ENCODE data around the gene SLC12A6.

SLC12A6 gene

GRCh38 chr15:34284937-34285336 lies 52.6 kb downstream of the SLC12A6 start:
- no peak for DNase-seq (ENCODE audit: low read depth)
- TF ChIP-seq CTCF (IDR thresholded peaks at IDR 0.05; ENCODE audit: insufficient read depth, low read depth, low read length, missing control alignments) = no peak

DNA sequence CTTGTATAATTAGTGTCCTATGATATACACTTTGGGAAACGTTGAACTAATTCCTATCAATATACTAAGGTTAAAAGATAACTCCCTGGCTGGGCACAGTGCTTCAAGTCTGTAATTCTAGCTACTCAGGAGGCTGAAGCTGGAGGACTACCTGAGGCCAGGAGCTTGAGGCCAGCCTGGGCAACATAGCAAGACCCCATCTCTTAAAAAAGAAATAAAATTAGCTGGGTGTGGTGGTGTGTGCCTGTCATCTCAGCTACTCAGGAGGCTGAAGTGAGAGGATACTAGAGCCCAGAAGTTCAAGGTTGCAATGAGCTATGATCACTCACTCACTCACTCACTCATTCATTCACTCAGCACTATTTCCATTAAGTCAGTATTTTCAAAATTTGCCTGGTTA lies 55.2 kb downstream of the SLC12A6 start:
- no peak for TF ChIP-seq CTCF (IDR thresholded peaks at IDR 0.05; ENCODE audit: insufficient read depth, low read depth, low read length, missing control alignments)
- no peak overlapping the region for H3K4me3 ChIP-seq (ENCODE audit: low read length)
- DNase-seq (ENCODE audit: low read depth) = no peak

More at GRCh38 chr15:34284937-34285336, 52.6 kb downstream of the SLC12A6 start:
- H3K4me3 ChIP-seq (ENCODE audit: low read length) = no peak overlapping the region

DNA sequence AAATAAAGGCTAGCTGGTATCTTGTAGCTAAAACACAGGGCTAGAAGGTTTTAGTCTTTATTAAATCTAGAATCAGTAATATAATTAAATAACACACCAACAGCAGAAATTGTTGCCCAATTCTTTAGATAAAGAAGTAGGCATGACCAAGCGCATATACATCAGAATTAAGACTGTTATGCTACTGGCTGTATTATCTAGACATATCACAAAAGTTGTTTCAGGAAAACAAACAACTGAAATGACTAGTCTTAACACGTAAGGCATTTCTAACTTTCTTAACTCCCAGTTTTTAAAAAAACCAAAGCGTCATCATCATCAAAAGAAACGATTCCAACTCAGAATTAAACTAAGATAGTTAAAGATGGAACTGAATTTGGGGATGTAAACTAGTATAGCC lies 57.4 kb downstream of the SLC12A6 start:
- no peak for TF ChIP-seq CTCF (IDR thresholded peaks at IDR 0.05; ENCODE audit: insufficient read depth, low read depth, low read length, missing control alignments)
- H3K4me3 ChIP-seq (ENCODE audit: low read length) = no peak overlapping the region
- peak; percentile 55 for DNase-seq (ENCODE audit: low read depth)

DNA sequence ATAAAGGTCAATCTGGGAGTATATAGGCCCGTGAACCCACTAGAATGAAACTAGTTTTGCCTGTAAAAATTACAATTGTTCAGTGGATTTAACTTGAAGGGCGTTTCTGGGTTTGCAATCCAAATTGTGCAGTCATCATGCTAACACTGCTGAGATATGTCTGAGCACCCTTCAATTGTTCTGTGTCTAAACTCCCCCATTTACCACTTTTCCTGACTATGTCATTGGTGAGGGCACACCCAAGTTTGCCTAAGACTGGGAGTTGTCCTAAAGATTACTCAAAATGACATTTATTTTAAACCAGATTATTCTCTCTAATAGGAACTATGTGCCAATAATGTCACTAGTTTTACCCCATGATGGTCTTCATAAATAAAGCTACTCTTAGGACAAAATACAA lies 58.2 kb downstream of the SLC12A6 start:
- no peak overlapping the region for H3K4me3 ChIP-seq (ENCODE audit: low read length)
- peak; percentile 47 for DNase-seq (ENCODE audit: low read depth)
- no peak for TF ChIP-seq CTCF (IDR thresholded peaks at IDR 0.05; ENCODE audit: insufficient read depth, low read depth, low read length, missing control alignments)

DNA sequence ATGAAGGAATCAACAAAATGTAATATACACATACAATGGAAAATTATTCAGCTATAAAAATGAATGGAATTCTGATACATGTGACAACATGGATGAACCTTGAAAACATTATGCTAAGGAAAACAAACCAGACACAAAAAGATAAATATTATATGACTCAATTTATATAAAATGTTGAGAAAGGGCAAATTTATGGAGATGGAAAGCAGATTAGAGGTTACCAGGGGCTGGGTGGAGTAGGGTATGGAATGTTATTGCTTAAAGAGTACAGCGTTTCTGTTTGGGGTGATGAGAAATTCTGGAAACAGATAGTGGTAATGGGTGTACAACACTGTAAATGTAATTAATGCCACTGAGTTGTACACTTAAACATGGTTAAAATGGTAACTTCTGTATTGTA lies 61.9 kb downstream of the SLC12A6 start:
- H3K4me3 ChIP-seq (ENCODE audit: low read length) = no peak overlapping the region
- TF ChIP-seq CTCF (IDR thresholded peaks at IDR 0.05; ENCODE audit: insufficient read depth, low read depth, low read length, missing control alignments) = no peak

DNA sequence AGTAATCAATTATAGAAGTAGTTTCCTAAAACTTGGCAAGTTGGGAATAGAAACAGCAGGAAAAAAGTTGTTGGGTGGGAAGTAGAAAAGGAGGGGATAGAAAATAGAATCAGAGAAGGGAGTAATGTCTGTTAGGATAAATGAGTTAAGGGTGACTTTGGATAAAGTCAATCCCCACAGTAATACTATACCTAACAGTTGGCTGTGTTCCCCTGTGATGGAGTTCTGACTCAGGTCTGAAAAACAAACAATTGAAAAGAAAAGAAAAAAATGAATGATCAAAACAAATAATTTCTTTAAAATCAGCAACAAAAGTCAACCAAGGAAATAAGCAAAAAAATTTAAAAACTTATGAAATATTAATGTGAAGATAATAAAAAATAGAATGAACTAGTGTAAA lies 62.4 kb downstream of the SLC12A6 start:
- DNase-seq (ENCODE audit: low read depth) = peak; percentile 40
- TF ChIP-seq CTCF (IDR thresholded peaks at IDR 0.05; ENCODE audit: insufficient read depth, low read depth, low read length, missing control alignments) = no peak
- H3K4me3 ChIP-seq (ENCODE audit: low read length) = no peak overlapping the region

More for the DNA sequence above, 61.9 kb downstream of the SLC12A6 start:
- peak; percentile 15 for DNase-seq (ENCODE audit: low read depth)

DNA sequence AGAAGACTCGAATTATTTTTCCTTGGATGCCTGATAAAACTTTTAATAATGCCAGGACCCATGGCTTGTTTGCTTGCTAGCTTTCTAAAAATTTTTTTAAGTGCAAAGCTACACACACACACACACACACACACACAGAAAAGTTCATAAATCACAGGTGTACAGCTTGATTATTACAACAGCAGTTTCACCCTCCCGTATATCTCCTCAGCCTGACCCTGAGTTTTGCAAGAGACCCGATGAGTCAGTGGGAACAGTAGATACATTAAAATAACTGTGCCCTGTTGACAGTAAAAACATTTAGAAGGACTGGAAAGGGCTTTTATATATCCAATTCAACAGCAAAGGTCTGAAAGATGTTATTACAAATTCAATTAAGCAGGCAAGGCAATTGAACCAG lies 66.1 kb downstream of the SLC12A6 start:
- no peak for TF ChIP-seq CTCF (IDR thresholded peaks at IDR 0.05; ENCODE audit: insufficient read depth, low read depth, low read length, missing control alignments)
- H3K4me3 ChIP-seq (ENCODE audit: low read length) = no peak overlapping the region
- DNase-seq (ENCODE audit: low read depth) = peak; percentile 90
